Endometrial microvascular endothelial cells (primary cell): ENCODE results near the gene HDAC4. TPM values are rescaled to one million over a fixed set of nuclear protein-coding genes. Genes with fewer than 3 reads are reported as not detected.

ENCODE experiments used
- in situ Hi-C: cut with HindIII; loops from 2 replicates; pipeline ENCODE4 v1.10.0; 2017; ENCODE audit warnings: low sequenced_read_pairs, low pct_unique_long_range_greater_than_20kb; ENCODE audit errors: inconsistent ontology term
- total RNA-seq: library from RNA; depleted of rRNA; stranded (reverse); fragments of >200 nt; gene quantifications from one replicate; pipeline ENCODE4 v1.2.3, GENCODE V29; 2015; ENCODE audit errors: inconsistent ontology term

The HDAC4 gene
- total RNA-seq, 1 donor from 2014 or later = 27.4 TPM

DNA sequence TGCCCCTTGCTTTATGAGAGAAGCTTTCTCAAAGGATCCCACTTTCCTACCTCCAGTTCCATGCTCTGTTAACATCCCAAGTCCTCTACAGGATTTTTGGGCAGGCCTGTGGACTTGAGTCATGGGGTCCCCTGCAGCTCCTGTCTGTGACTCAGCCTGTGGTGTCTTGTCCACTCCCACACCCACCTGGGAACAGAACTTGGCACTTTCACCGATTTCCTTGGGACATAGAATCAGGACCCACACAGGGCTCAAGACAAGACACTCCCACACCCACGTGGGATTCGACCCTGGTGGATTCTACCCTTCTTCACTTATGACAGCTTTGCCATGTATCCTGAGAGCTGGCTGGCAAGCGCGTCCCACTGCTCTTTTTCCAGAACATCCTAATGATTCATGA lies 30.7 kb upstream of the HDAC4 start:
- in situ Hi-C loops = no loop called here

DNA sequence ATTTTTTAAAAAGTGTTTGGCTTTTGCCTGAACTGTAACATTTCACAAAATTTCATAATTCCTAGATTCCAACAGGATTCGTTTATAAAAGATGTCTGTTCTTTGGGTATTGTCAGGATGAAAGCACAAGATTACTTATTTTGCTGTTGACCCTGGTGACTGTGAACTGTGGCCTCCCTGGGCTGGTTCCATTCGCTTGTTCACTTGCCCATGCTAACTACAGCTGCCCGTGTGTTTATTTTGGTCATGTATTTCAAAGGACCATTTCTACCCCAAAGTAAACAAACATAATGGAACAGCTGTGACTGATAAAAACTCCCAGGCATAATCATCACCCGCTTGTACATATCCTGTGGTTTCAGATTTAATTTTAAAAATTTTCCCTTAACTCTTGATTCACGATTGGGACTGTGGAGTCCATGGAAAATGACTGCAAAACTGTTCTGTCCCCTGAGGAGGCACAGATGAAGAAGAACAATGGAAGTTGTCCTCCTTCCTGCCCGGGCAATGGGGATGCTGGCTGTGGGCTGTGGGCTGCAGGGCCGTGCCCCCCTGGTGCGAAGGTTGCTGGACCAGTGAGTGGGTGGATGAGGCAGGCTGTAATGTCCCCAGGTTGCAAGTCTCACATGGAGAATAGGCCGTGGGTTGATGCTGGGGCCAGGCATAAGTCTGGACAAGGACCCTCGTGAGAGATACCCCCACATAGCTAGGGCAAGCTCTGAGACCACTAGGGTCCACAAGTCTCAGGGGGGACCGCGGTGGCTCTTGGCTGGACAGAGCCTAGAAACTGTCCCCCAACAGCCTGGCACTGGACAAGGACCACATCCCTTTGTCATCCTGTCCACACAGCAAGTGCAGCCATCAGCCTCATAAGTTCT lies 28.9 kb upstream of the HDAC4 start:
- in situ Hi-C loops = no loop called here

DNA sequence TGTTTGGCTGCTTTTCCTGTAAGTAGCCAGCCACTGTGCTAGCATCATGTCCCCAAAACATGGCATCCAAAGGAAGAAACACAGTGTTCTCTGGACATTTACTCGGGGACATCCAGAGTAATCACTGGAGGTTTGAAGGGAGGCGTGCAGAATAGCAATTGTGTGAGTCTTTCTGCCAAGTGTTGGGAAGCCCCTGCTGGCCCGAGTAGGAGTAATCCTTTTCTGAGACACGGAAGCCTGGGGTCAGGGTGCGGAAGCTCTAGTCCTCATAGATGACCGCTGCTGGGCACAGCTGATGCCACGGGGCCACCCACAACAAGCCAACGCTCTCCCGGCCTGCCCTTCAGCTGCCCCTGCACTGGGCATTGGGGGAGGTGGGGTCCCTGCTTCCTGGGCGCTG lies 24.8 kb upstream of the HDAC4 start:
- in situ Hi-C loops = no loop called here

GRCh38 chr2:239424337-239425045 lies 23.7 kb upstream of the HDAC4 start:
- in situ Hi-C loops = no loop called here

GRCh38 chr2:239423551-239423950 lies 22.7 kb upstream of the HDAC4 start:
- in situ Hi-C loops = no loop called here

DNA sequence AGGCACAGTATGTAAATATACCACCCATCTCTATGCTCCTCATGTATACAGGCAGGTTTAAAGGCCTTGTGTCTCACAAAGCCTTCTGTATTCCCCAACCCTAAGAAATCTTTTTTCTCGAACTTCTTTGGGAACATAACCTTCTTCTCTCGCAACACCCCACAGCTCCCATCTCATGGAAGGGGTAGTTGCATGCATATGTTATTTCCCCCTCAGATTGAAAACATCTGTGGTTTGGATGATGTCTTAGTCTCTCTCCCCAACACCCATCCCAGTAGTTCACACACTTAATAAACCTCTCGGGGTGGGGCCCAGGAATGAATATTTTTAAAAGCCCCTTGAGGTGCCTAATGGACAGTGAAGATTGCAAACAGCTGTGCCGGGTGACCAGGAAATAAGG lies 21.0 kb upstream of the HDAC4 start:
- in situ Hi-C loops = no loop called here

DNA sequence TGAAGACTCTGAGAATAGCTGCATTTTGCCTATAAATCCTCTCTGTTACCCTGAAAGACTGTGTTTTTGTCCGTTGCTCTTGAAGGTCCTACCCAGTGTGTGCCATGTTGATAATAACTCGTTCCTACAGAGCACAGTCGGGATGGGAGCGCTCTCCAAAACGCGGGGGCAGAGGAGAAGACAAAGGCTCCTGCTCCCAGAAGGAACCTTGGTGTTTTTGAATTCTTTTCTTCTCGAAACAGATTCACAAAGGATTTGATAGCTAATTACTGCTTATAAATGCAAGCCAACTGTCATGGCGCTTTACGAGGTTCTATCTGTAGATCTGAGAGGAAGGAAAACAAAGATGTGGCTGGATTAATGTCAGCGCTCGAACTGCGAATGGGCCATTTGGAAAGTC lies 19.3 kb upstream of the HDAC4 start:
- in situ Hi-C loops = no loop called here

DNA sequence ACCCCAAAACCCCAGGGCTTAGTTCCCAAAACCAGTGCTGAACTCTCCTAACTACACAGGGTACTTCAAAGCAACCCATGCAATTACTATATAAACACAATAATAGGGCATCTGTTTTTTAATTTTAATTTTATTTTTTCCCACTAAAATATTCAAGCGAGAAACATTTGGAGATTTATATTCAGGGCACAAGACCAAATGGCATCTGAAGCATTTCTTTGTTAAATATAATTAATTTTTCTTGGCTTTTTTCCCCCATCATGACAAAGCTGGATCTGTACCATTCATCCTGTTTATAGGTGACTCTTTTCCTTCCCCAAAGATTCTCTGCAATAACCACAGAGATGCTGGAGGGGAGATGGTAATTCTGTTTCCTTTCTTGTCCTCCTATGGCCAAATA lies 18.1 kb upstream of the HDAC4 start:
- in situ Hi-C loops = no loop called here

- in situ Hi-C loops = no loop called here
Observed at GRCh38 chr2:239412905-239413603, 12.2 kb upstream of the HDAC4 start.

- in situ Hi-C loops = no loop called here
Observed at GRCh38 chr2:239411549-239412319, 10.9 kb upstream of the HDAC4 start.

GRCh38 chr2:239411117-239411516 lies 10.3 kb upstream of the HDAC4 start:
- in situ Hi-C loops = no loop called here

- in situ Hi-C loops = no loop called here
Observed at GRCh38 chr2:239409976-239410375, 9.2 kb upstream of the HDAC4 start.

DNA sequence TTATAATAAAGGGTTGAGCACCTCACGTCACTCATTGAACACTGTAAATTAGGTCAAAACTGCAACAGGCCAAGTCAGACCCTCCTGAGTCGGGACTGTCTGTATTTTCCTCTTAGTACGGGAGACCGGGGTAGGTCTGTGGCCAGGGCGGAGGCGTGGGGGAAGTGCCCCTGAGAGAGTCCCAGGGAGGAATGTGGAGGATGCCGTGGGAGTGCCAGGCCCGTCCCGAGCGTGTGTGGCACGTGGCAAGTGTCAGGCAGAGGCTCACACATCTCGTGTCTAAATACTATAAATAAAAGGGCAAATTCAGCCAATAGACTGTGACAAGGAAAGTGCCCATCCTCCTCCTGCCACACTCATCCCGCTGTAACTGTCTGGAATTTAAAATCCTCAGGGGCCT lies 6.3 kb upstream of the HDAC4 start:
- in situ Hi-C loops = no loop called here

GRCh38 chr2:239406316-239406995 lies 5.6 kb upstream of the HDAC4 start:
- in situ Hi-C loops = no loop called here

DNA sequence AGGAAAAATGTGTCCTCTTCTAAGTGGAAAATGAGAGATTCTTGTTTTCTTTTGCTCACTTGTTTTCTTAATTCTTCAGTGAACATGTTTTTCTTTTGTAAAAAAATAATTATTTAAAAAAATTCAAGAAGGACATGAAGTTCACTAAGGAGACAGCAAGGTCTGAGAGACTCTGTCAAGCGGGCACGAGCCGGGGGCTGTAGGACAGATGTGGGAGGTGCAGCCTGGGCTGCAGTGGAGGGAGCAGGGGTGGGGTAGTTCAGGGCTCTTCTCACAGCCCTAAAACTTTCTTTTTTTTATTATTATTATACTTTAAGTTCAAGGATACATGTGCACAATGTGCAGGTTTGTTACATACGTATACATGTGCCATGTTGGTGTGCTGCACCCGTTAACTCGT lies 4.3 kb upstream of the HDAC4 start:
- in situ Hi-C loops = no loop called here

GRCh38 chr2:239402666-239403065 lies 1.8 kb upstream of the HDAC4 start:
- in situ Hi-C loops = no loop called here

DNA sequence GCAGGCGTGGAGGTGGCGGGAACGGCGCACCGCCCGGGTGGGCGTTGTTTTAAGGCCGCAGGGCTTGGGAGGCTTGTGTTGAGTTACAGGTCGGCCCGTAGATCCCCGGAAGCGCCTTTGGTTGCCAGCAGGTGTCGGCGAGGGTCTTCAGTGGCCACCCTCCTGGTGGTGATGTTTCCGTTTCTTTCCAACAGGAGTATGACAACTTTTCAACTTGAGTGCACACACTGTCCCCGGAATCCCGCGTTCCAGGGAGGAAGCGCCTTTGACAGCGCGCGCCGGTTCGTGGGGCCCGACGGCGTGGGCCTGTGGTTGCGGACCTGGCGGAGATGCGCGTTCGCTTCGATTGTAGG lies 1.0 kb upstream of the HDAC4 start:
- in situ Hi-C loops = no loop called here

- in situ Hi-C loops = no loop called here
Observed at GRCh38 chr2:239401067-239401880, 454 bp upstream of the HDAC4 start.
